GM20000 (cell line): Measurements from ENCODE around the gene TOP1.

ENCODE experiments used
- DNase-seq: peaks from one replicate; pipeline ENCODE4 v3.0.0; 2012; ENCODE audit warnings: low spot score
- TF ChIP-seq, protein P1 (sequence below): IDR thresholded peaks from 2 replicates; pipeline ENCODE4 v1.5.1; 2012; ENCODE audit warnings: mild to moderate bottlenecking, control low read depth; ENCODE audit errors: extremely low read depth, missing control alignments

The TOP1 gene

DNA sequence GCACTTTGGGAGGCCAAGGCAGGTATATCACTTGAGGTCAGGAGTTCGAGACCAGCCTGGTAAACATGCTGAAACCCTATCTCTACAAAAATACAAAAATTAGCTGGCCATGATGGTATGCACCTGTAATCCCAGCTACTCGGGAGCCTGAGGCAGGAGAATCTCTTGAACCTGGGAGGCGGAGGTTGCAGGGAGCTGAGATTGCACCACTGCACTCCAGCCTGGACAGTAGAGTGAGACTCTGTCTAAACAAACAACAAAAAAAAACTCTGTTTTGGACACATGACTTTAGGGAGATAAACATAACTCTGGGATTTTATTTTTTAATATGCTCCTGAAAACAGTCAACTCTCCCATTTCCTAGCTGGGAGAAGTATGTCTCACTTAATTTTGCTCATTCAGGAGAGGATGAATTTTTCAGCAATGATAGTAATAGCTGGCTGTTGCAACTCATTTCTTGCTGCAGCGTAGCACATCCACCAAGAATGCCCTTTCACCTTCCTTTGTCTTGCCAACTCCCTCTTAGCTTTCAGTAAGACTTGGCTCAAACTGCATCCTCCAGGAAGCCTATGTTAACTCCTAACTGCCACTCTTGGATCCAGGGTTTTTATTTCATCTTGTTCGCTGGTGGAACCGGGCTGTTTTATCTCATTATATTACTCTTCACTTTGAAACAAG lies 24.3 kb downstream of the TOP1 start:
- no peak for DNase-seq
- TF ChIP-seq, protein P1, sequence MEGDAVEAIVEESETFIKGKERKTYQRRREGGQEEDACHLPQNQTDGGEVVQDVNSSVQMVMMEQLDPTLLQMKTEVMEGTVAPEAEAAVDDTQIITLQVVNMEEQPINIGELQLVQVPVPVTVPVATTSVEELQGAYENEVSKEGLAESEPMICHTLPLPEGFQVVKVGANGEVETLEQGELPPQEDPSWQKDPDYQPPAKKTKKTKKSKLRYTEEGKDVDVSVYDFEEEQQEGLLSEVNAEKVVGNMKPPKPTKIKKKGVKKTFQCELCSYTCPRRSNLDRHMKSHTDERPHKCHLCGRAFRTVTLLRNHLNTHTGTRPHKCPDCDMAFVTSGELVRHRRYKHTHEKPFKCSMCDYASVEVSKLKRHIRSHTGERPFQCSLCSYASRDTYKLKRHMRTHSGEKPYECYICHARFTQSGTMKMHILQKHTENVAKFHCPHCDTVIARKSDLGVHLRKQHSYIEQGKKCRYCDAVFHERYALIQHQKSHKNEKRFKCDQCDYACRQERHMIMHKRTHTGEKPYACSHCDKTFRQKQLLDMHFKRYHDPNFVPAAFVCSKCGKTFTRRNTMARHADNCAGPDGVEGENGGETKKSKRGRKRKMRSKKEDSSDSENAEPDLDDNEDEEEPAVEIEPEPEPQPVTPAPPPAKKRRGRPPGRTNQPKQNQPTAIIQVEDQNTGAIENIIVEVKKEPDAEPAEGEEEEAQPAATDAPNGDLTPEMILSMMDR, result no peak

DNA sequence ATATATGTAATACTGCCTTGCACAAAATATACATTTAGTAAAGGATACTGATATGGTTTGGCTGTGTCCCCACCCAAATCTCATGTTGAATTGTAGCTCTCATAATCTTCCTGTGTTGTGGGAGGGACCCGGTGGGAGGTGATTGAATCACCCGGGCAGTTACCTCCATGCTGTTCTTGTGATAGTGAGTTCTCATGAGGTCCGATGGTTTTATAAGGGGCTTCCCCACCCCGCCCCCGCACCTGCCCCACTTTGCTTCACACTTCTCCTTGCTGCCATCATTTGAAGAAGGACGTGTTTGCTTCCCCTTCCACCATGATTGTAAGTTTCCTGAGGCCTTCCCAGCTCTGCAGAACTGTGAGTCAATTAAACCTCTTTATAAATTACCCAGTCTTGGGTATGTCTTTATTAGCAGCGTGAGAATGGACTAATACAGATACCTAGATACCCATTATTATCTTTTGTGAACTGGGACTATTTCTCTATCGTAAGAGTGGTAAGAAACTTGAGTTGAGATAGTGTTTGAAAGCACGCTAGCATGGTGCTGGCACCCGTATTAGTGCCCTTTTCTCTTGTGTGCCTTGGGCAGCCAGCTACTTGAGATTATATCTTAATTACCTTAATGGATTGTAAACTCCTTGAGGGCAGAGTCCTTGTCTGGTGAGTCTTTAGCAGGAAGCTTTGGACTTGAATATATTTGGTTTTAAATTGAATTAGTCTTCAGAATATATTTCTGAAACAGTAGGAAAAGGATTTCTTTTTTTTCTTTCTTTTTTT lies 25.6 kb downstream of the TOP1 start:
- DNase-seq, result no peak
- TF ChIP-seq, protein P1, result no peak

DNA sequence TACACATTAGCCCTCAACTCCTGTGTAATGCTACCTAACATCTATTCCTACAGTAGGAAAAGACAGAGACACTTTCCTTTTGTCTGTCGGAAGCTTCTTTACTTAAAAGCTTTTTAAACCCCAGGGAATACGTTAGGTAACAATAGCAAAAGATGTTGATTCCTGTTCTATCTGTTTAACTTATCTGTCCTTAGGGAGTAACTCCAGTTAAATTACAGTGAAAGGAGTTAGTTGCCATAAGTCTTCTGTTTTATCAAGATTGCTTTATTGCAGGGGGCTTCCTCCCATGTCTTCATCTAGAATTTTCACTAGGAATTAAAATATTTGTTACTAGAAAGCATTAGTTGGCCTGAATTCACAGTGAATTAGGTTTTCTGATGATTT lies 26.2 kb downstream of the TOP1 start:
- DNase-seq, result no peak
- TF ChIP-seq, protein P1, result no peak

DNA sequence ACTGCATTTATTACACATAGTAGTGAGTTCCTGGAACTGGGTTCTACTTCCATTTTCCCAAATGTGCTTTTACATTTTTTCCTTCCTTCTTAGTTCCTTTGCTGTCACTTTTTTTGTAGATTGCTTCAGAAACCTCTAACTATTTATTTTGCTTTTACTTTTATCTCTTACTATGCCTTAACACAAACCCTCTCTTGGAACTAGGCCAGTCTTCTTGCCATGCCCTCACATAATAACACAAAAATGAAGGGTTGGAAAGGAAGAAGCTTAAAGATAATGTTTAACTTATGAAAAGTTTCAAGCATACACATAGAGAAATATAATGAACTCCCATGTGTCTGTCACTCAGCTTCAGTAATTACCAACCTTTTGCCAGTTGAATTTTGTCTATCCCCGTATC lies 27.1 kb downstream of the TOP1 start:
- TF ChIP-seq, protein P1, result no peak
- no peak for DNase-seq

DNA sequence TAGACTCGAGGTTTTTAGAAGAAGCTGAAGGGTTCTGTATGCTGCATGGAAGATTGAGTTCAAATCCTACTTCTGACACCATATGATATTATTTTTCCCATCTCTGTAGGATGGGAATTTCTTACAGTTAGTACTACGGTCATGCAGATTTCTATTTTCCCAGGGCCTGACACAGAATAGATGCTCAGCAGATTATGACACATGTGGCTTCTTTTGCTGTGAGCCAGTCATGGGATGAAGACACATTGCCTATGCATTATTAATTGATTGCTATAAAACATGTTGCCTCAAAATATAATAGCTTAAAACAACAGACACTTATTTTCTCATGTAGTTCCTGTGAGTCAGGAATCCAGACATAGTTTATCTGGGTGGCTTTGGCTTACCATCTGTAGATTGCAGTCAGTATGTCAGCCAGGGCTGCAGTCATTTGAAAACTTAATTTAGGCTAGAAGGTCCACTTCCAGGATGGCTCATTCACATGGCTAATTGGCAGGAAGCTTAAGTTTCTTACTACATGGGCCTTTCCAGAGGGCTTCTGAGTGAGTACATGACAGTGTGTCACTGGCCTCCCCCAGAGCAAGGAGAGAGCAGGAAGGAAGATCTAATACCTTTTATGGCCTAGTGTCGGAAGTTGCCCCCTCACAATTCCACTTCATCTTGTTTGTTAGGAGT lies 29.5 kb downstream of the TOP1 start:
- TF ChIP-seq, protein P1, result no peak
- no peak for DNase-seq

DNA sequence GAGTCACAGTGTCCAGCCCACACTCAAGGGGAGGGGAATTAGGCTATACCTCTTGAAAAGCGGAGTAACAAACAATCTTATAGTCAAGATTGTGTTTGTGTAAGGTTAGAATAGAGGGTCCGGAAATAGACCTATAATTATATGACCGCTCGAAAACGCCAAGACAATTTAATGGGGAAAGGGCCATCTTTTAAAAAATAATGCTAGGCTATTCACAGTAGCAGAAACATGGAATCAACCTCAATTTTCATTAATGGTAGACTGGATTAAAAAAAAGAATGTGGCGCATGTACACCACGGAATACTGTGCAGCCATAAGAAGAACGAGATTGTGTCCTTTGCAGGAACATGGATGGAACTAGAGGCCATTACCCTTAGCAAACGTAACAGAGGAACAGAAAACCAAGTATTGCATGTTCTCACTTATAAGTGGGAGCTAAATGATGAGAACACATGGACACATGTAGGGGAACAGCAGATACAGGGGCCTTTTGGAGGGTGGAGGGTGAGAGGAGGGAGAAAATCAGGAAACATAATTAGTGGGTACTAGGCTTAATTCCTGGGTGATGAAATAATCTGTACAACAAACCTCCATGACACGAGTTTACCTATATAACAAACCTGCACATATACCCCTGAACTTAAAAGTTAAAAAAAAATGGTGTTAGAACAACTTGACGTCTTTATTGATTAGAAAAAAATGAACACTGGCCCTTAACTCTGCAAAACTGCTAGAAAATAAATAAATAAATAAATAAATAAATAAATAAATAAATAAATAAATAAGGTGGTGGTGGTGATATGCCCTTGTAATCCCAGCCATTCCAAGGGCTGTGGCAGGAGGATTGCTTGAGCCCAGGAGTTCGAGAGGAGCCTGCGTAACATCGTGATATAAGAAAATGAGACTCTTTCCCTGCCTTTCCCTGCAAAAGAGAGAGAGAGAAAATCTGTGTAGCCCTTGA lies 30.3 kb downstream of the TOP1 start:
- no peak for DNase-seq
- TF ChIP-seq, protein P1, result no peak
